CD14-positive monocyte (primary cell): ENCODE measurements around the gene BMPR1B. TPM values are rescaled to one million over a fixed set of nuclear protein-coding genes. Genes with fewer than 3 reads are reported as not detected.

Experiments
- DNase-seq, 3 donors: peaks; one replicate each; pipeline ENCODE4 v3.0.0-alpha.2; 2011 to 2022
- H2AFZ ChIP-seq: 2 replicates; pipeline ENCODE4 v1.6.0; 2012; ENCODE audit warnings: mild to moderate bottlenecking, low read depth, low read length, inconsistent platforms; ENCODE audit not compliant: insufficient read depth, poor library complexity, severe bottlenecking
- H3K27ac ChIP-seq, 2 donors: 1 replicate in 1 of 2; 2 replicates in 1 of 2; pipeline ENCODE4 v1.5.1; 2012 to 2013; ENCODE audit warnings: low read length in 2 of 2, control low read depth in 1 of 2, inconsistent platforms in 1 of 2, low read depth in 1 of 2, mild to moderate bottlenecking in 1 of 2
- H3K27me3 ChIP-seq, 2 donors: one replicate each; pipeline versions ENCODE4 v1.6.0 to v1.6.1; 2011 to 2013; ENCODE audit warnings: low read length in 2 of 2; ENCODE audit not compliant: control insufficient read depth in 2 of 2, insufficient read depth in 2 of 2
- H3K36me3 ChIP-seq, 2 donors: replicated peaks in 1 of 2; 1 replicate in 1 of 2; 2 replicates in 1 of 2; pipeline versions ENCODE4 v1.5.1 to v1.6.1; 2012 to 2013; ENCODE audit warnings: low read length in 2 of 2, control low read depth in 1 of 2, inconsistent platforms in 1 of 2, mild to moderate bottlenecking in 1 of 2; ENCODE audit not compliant: insufficient read depth in 2 of 2, control insufficient read depth in 1 of 2
- H3K4me1 ChIP-seq, 2 donors: 1 replicate in 1 of 2; 2 replicates in 1 of 2; pipeline versions ENCODE4 v1.5.1 to v1.6.1; 2012 to 2013; ENCODE audit warnings: low read length in 2 of 2, control low read depth in 1 of 2, inconsistent platforms in 1 of 2, mild to moderate bottlenecking in 1 of 2, moderate library complexity in 1 of 2; ENCODE audit not compliant: insufficient read depth in 2 of 2, control insufficient read depth in 1 of 2
- H3K4me2 ChIP-seq: replicated peaks from 2 replicates; pipeline ENCODE3; 2012; ENCODE audit warnings: low read length, moderate library complexity, mild to moderate bottlenecking; ENCODE audit not compliant: poor library complexity, severe bottlenecking; ENCODE audit errors: extremely low read depth
- H3K4me3 ChIP-seq, 3 experiments: fragments of 200-600 bp in 1 of 3; sonication (generic) in 1 of 3; replicated peaks in 1 of 3; 1 replicate in 2 of 3; 2 replicates in 1 of 3; pipeline ENCODE4 v1.5.1; 2011 to 2013; ENCODE audit warnings: low read length in 3 of 3, mild to moderate bottlenecking in 3 of 3, control low read depth in 2 of 3, low read depth in 2 of 3, inconsistent platforms in 1 of 3, moderate library complexity in 1 of 3
- H3K79me2 ChIP-seq: 2 replicates; pipeline ENCODE4 v1.6.0; 2012; ENCODE audit warnings: mild to moderate bottlenecking, control low read depth, inconsistent platforms, low read length, moderate library complexity; ENCODE audit not compliant: insufficient read depth
- H3K9ac ChIP-seq: 2 replicates; pipeline ENCODE4 v1.6.0; 2017; ENCODE audit warnings: low read length, mild to moderate bottlenecking; ENCODE audit not compliant: insufficient read depth, poor library complexity, severe bottlenecking
- H3K9me3 ChIP-seq, 2 donors: replicated peaks in 1 of 2; 1 replicate in 1 of 2; 2 replicates in 1 of 2; pipeline versions ENCODE4 v1.5.1 to v1.6.1; 2012 to 2013; ENCODE audit warnings: low read length in 2 of 2, control low read depth in 1 of 2; ENCODE audit not compliant: control insufficient read depth in 1 of 2, insufficient read depth in 1 of 2
- H4K20me1 ChIP-seq: 2 replicates; pipeline ENCODE4 v1.6.0; 2012; ENCODE audit warnings: mild to moderate bottlenecking, low read length, control low read depth, moderate library complexity; ENCODE audit not compliant: insufficient read depth
- H3K27ac Mint-ChIP-seq, 7 donors: one replicate each; pipeline ENCODE4 v1.8.0; 2020; ENCODE audit warnings: mild to moderate bottlenecking in 7 of 7, mixed read lengths in 7 of 7, moderate library complexity in 6 of 7, inconsistent platforms in 2 of 7
- H3K27me3 Mint-ChIP-seq, 3 donors: one replicate each; pipeline ENCODE4 v1.8.0; 2021 to 2022; ENCODE audit warnings: low read depth in 3 of 3, mild to moderate bottlenecking in 3 of 3, mixed read lengths in 3 of 3, moderate library complexity in 3 of 3, inconsistent platforms in 1 of 3
- H3K36me3 Mint-ChIP-seq, 2 donors: one replicate each; pipeline ENCODE4 v1.8.0; 2020; ENCODE audit warnings: mixed read lengths in 2 of 2, inconsistent platforms in 1 of 2, mild to moderate bottlenecking in 1 of 2
- H3K4me1 Mint-ChIP-seq: one replicate; pipeline ENCODE4 v1.8.0; 2020; ENCODE audit warnings: mild to moderate bottlenecking, mixed read lengths
- H3K4me3 Mint-ChIP-seq, 2 donors: one replicate each; pipeline ENCODE4 v1.8.0; 2020; ENCODE audit warnings: mild to moderate bottlenecking in 2 of 2, mixed read lengths in 2 of 2, moderate library complexity in 1 of 2
- H3K9me3 Mint-ChIP-seq, 7 donors: one replicate each; pipeline ENCODE4 v1.8.0; 2020 to 2022; ENCODE audit warnings: mixed read lengths in 7 of 7, mild to moderate bottlenecking in 6 of 7, moderate library complexity in 6 of 7, inconsistent platforms in 2 of 7
- WGBS: methylation state at CpG from one replicate; pipeline ENCODE4 v1.1.5; 2013; ENCODE audit warnings: missing lambda C conversion rate; ENCODE audit not compliant: insufficient coverage; 5-methylcytosine and 5-hydroxymethylcytosine counted together
- intact Hi-C, 2 donors: fragments of 100-400 bp; cut with micrococcal nuclease; formaldehyde crosslinking; loops; one replicate each; pipeline versions ENCODE4 v1.15.0 to v1.15.1; 2023
- polyA plus RNA-seq, 3 donors: library from polyadenylated mRNA; depleted of rRNA in 1 of 3; unstranded in 2 of 3; stranded (reverse) in 1 of 3; fragments of 300-500 nt in 2 of 3; fragments of >200 nt in 1 of 3; fragmentation: Illumina TruSeq in 2 of 3; gene quantifications; 1 replicate in 2 of 3; 2 replicates in 1 of 3; pipeline ENCODE4 v1.2.3, GENCODE V29; 2012 to 2021
- TF ChIP-seq, protein P1 (sequence below): fragments of 200-600 bp; IDR thresholded peaks from one replicate; pipeline ENCODE4 v1.8.0; 2022; ENCODE audit warnings: antibody characterized with exemption, mild to moderate bottlenecking

The BMPR1B gene
- polyA plus RNA-seq, 3 donors: not detected

GRCh38 chr4:95048296-95048695, 290.5 kb downstream of the BMPR1B start:
- H3K27me3 ChIP-seq: no peaks in the 10 kb centered on the region
- intact Hi-C loops: no loop called here
- WGBS: 75% methylated on average over 2 of the region's 2 CpGs
- no peak overlapping the region for H3K4me3 ChIP-seq
- no peak overlapping the region for H2AFZ ChIP-seq
- H3K4me1 ChIP-seq: no peaks in the 10 kb centered on the region
- TF ChIP-seq, protein P1, sequence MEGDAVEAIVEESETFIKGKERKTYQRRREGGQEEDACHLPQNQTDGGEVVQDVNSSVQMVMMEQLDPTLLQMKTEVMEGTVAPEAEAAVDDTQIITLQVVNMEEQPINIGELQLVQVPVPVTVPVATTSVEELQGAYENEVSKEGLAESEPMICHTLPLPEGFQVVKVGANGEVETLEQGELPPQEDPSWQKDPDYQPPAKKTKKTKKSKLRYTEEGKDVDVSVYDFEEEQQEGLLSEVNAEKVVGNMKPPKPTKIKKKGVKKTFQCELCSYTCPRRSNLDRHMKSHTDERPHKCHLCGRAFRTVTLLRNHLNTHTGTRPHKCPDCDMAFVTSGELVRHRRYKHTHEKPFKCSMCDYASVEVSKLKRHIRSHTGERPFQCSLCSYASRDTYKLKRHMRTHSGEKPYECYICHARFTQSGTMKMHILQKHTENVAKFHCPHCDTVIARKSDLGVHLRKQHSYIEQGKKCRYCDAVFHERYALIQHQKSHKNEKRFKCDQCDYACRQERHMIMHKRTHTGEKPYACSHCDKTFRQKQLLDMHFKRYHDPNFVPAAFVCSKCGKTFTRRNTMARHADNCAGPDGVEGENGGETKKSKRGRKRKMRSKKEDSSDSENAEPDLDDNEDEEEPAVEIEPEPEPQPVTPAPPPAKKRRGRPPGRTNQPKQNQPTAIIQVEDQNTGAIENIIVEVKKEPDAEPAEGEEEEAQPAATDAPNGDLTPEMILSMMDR: no peak
- Mint-ChIP-seq H3K4me1 (no peaks in the 10 kb centered on the region), H3K36me3 (no peaks in the 10 kb centered on the region), H3K27me3 (peaks cover 0 to 1% (median 0%) of the 10 kb centered on the region in 3 donors), H3K4me3 (no peak overlapping the region), H3K9me3 (peaks cover 0 to 3% (median 0%) of the 10 kb centered on the region in 7 donors), H3K27ac (no peak overlapping the region)
- H3K79me2 ChIP-seq: no peaks in the 10 kb centered on the region
- no peaks in the 10 kb centered on the region for H4K20me1 ChIP-seq
- H3K27ac ChIP-seq: no peak overlapping the region
- H3K9me3 ChIP-seq: no peaks in the 10 kb centered on the region
- H3K36me3 ChIP-seq: no peaks in the 10 kb centered on the region
- no peak overlapping the region for H3K4me2 ChIP-seq
- no peak overlapping the region for H3K9ac ChIP-seq
- DNase-seq: no peak

GRCh38 chr4:95049551-95050233, 291.9 kb downstream of the BMPR1B start:
- TF ChIP-seq, protein P1: no peak
- no peaks in the 10 kb centered on the region for H3K4me1 Mint-ChIP-seq
- no peak overlapping the region for H3K27ac Mint-ChIP-seq
- no peak overlapping the region for H3K4me3 Mint-ChIP-seq
- peaks cover 0 to 3% (median 0%) of the 10 kb centered on the region in 7 donors for H3K9me3 Mint-ChIP-seq
- Histone ChIP-seq H3K27ac (no peak overlapping the region), H3K4me2 (no peak overlapping the region), H4K20me1 (no peaks in the 10 kb centered on the region), H3K4me1 (no peaks in the 10 kb centered on the region), H3K79me2 (no peaks in the 10 kb centered on the region), H3K9ac (no peak overlapping the region), H2AFZ (no peak overlapping the region), H3K9me3 (no peaks in the 10 kb centered on the region), H3K36me3 (no peaks in the 10 kb centered on the region), H3K27me3 (no peaks in the 10 kb centered on the region), H3K4me3 (no peak overlapping the region)
- no peaks in the 10 kb centered on the region for H3K36me3 Mint-ChIP-seq
- DNase-seq: no peak
- no CpG with 5 or more reads among the region's 2 CpGs for WGBS
- H3K27me3 Mint-ChIP-seq: peaks cover 0 to 1% (median 0%) of the 10 kb centered on the region in 3 donors
- intact Hi-C loops: no loop called here
